HTERT RPE-1 (cell line): ENCODE results near the gene EXOG.
"Not testable (repeated sequence)": the region's sequence is repeated elsewhere in the genome, so short reads cannot be mapped to it uniquely, and the experiment has no call there.

Experiments used
- in situ Hi-C: fragments of 300-500 bp; cut with MboI; formaldehyde crosslinking; loops from 4 replicates; pipeline ENCODE4 v1.14.3; 2020; ENCODE audit warnings: low sequenced_read_pairs

Gene EXOG

GRCh38 chr3:38562467-38562925 lies 66.4 kb downstream of the EXOG start:
- in situ Hi-C loops: no loop called here

GRCh38 chr3:38563070-38563885 lies 67.1 kb downstream of the EXOG start:
- in situ Hi-C loops: no loop called here

- in situ Hi-C loops: no loop called here
Observed at GRCh38 chr3:38563886-38564270, 67.7 kb downstream of the EXOG start.

GRCh38 chr3:38564631-38565338 lies 68.6 kb downstream of the EXOG start:
- in situ Hi-C loops: no loop called here

GRCh38 chr3:38565339-38566214 lies 69.4 kb downstream of the EXOG start:
- in situ Hi-C loops: no loop called here

- in situ Hi-C loops: no loop called here
Observed at GRCh38 chr3:38566215-38566528, 70.0 kb downstream of the EXOG start.

- in situ Hi-C loops: not testable (repeated sequence)
Observed at GRCh38 chr3:38566794-38567193, 70.7 kb downstream of the EXOG start.

GRCh38 chr3:38567498-38567897 lies 71.4 kb downstream of the EXOG start:
- in situ Hi-C loops: no loop called here

GRCh38 chr3:38573111-38573510 lies 77.0 kb downstream of the EXOG start:
- in situ Hi-C loops: no loop called here

- in situ Hi-C loops: no loop called here
Observed at GRCh38 chr3:38573556-38573955, 77.4 kb downstream of the EXOG start.

- in situ Hi-C loops: no loop called here
Observed at GRCh38 chr3:38574411-38575278, 78.5 kb downstream of the EXOG start.

GRCh38 chr3:38575279-38575843 lies 79.2 kb downstream of the EXOG start:
- in situ Hi-C loops: no loop called here
